Hepatocyte (in vitro differentiated cells): Measurements from ENCODE around the gene S100A4. TPM values are rescaled to one million over a fixed set of nuclear protein-coding genes. Genes with fewer than 3 reads are reported as not detected.

Experiments
- DNase-seq: peaks from one replicate; pipeline ENCODE4 v3.0.0-alpha.2; 2016; ENCODE audit warnings: low spot score
- H2AFZ ChIP-seq: fragments of 200-600 bp; sonication (generic); 2 replicates; pipeline ENCODE4 v1.6.0; 2016; ENCODE audit warnings: antibody characterized with exemption, mild to moderate bottlenecking
- H3K27ac ChIP-seq: fragments of 200-600 bp; sonication (generic); 2 replicates; pipeline ENCODE4 v1.5.1; 2016; ENCODE audit warnings: mild to moderate bottlenecking
- H3K27me3 ChIP-seq: fragments of 200-600 bp; sonication (generic); 2 replicates; pipeline ENCODE4 v1.6.1; 2016
- H3K36me3 ChIP-seq: fragments of 200-600 bp; sonication (generic); replicated peaks from 2 replicates; pipeline ENCODE4 v1.5.1; 2016; ENCODE audit warnings: low read depth; ENCODE audit not compliant: insufficient read depth
- H3K4me1 ChIP-seq: fragments of 200-600 bp; sonication (generic); 2 replicates; pipeline ENCODE4 v1.5.1; 2016; ENCODE audit warnings: mild to moderate bottlenecking, moderate library complexity; ENCODE audit not compliant: insufficient read depth
- H3K4me2 ChIP-seq: fragments of 200-600 bp; sonication (generic); 2 replicates; pipeline ENCODE4 v1.6.0; 2016
- H3K4me3 ChIP-seq: fragments of 200-600 bp; sonication (generic); 2 replicates; pipeline ENCODE4 v1.5.1; 2016; ENCODE audit warnings: mild to moderate bottlenecking
- H3K79me2 ChIP-seq: fragments of 200-600 bp; sonication (generic); 2 replicates; pipeline ENCODE4 v1.6.0; 2017; ENCODE audit warnings: mild to moderate bottlenecking
- H3K9me2 ChIP-seq: fragments of 200-600 bp; sonication (generic); replicated peaks from 2 replicates; pipeline ENCODE4 v1.6.0; 2017; ENCODE audit warnings: mild to moderate bottlenecking; ENCODE audit not compliant: insufficient read depth
- H3K9me3 ChIP-seq: fragments of 200-600 bp; sonication (generic); 2 replicates; pipeline ENCODE4 v1.5.1; 2016; ENCODE audit warnings: low read depth, mild to moderate bottlenecking
- H4K20me1 ChIP-seq: fragments of 200-600 bp; sonication (generic); 2 replicates; pipeline ENCODE4 v1.6.0; 2016; ENCODE audit warnings: mild to moderate bottlenecking; ENCODE audit not compliant: insufficient read depth, poor library complexity, severe bottlenecking
- EZH2 ChIP-seq: fragments of 200-600 bp; sonication (generic); IDR thresholded peaks from 2 replicates; pipeline ENCODE4 v1.6.1; 2016; ENCODE audit warnings: antibody characterized with exemption, mild to moderate bottlenecking, borderline replicate concordance
- EZH2phosphoT487 ChIP-seq: fragments of 200-600 bp; sonication (generic); IDR thresholded peaks from one replicate; pipeline ENCODE4 v1.6.1; 2018; ENCODE audit warnings: antibody characterized with exemption, mild to moderate bottlenecking, low read depth, moderate library complexity; ENCODE audit not compliant: unreplicated experiment, severe bottlenecking
- WGBS: methylation state at CpG from one replicate; pipeline ENCODE4 v1.1.6; 2016; ENCODE audit warnings: low lambda C conversion rate; ENCODE audit errors: missing lambda C conversion rate; 5-methylcytosine and 5-hydroxymethylcytosine counted together
- polyA plus RNA-seq: library from polyadenylated mRNA; unstranded; fragments of >200 nt; fragmentation: Nextera tagmentation; extraction: Ambion mirVana; gene quantifications from 2 replicates; pipeline ENCODE4 v1.2.1, GENCODE V29; 2016
- total RNA-seq: library from RNA; depleted of rRNA; stranded (reverse); fragments of >200 nt; gene quantifications from 2 replicates; pipeline ENCODE4 v1.2.3, GENCODE V29; 2014
- TF ChIP-seq, protein P1 (sequence below): fragments of 200-600 bp; sonication (generic); IDR thresholded peaks from 2 replicates; pipeline ENCODE4 v1.5.1; 2016; ENCODE audit warnings: antibody characterized with exemption, mild to moderate bottlenecking; ENCODE audit not compliant: poor library complexity

Gene S100A4
- total and polyA plus RNA-seq, 2 experiments from 2014 or later: 64.1 to 116 TPM

GRCh38 chr1:153566414-153567371 is 21.1 kb upstream of the S100A4 start:
- peaks cover 31% of the 10 kb centered on the region for H3K4me1 ChIP-seq
- TF ChIP-seq EZH2 (no peak), EZH2phosphoT487 (no peak)
- TF ChIP-seq, protein P1, sequence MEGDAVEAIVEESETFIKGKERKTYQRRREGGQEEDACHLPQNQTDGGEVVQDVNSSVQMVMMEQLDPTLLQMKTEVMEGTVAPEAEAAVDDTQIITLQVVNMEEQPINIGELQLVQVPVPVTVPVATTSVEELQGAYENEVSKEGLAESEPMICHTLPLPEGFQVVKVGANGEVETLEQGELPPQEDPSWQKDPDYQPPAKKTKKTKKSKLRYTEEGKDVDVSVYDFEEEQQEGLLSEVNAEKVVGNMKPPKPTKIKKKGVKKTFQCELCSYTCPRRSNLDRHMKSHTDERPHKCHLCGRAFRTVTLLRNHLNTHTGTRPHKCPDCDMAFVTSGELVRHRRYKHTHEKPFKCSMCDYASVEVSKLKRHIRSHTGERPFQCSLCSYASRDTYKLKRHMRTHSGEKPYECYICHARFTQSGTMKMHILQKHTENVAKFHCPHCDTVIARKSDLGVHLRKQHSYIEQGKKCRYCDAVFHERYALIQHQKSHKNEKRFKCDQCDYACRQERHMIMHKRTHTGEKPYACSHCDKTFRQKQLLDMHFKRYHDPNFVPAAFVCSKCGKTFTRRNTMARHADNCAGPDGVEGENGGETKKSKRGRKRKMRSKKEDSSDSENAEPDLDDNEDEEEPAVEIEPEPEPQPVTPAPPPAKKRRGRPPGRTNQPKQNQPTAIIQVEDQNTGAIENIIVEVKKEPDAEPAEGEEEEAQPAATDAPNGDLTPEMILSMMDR: no peak
- H3K36me3 ChIP-seq: no peaks in the 10 kb centered on the region
- H3K27me3 ChIP-seq: no peaks in the 10 kb centered on the region
- 55% methylated on average over 15 of the region's 16 CpGs for WGBS
- DNase-seq: peak; percentile 97
- peak overlapping the region; percentile 57 for H3K4me2 ChIP-seq
- H4K20me1 ChIP-seq: no peaks in the 10 kb centered on the region
- peak overlapping the region; percentile 55 for H2AFZ ChIP-seq
- no peaks in the 10 kb centered on the region for H3K79me2 ChIP-seq
- H3K27ac ChIP-seq: peak overlapping the region; percentile 100
- H3K4me3 ChIP-seq: no peak overlapping the region
- no peaks in the 10 kb centered on the region for H3K9me3 ChIP-seq
- no peaks in the 10 kb centered on the region for H3K9me2 ChIP-seq

DNA sequence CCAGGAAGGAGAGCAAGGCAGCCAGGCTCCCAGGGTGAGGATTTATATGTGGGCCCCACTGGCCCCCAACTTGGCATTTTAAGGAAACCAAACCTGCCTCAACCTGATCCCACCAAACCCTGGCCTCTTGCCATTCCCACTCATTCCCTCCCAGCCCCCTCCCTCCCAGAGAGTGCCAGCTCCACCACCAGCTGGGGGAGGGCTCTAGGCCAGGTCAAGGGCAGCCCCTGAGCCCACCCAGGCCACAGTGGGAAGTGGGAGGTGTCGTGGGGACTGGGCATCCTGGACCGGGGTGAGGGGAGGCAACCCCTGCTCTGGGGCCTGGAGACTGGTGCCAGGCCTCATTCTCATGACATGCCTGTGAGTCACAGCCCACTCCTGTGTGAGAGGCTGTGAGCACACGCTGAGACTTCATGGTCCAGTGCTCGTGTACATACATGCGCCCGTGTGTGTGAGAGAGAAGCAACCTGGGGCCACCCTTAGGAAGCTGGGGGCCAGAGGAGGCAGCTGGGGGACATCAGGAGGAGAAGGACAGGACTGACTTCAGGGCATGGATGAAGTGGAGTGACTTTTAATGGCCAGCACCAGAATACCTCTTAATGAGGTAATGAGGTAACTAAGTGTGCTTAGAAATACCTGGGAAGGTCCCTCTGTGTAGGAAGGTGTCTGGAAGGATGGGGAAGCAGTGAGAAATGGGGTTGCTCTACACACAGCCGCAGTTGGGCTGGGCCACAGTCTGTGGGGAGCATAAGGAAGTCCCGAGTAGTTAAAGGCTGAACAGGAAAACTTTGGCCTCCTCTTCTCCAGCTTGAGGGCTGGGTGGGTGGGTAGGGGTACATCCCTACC is 20.1 kb upstream of the S100A4 start, which contains the start of gene S100A2:
TSS of gene S100A2 (minus strand) at position 316 of the 846 bp plus-strand sequence. CDS start 1,967 bp downstream, outside the sequence.
- H3K4me2 ChIP-seq: peak within 1 kb of the TSS; percentile 57
- no peaks in the 10 kb centered on the region for H3K79me2 ChIP-seq
- H4K20me1 ChIP-seq: no peaks in the 10 kb centered on the region
- H3K9me3 ChIP-seq: no peaks in the 10 kb centered on the region
- peak within 1 kb of the TSS; percentile 100 for H3K27ac ChIP-seq
- no peaks in the 10 kb centered on the region for H3K9me2 ChIP-seq
- 61% methylated on average over 8 of the region's 8 CpGs for WGBS
- peak; percentile 79 for DNase-seq
- H3K27me3 ChIP-seq: no peaks in the 10 kb centered on the region
- peak within 1 kb of the TSS; percentile 55 for H2AFZ ChIP-seq
- H3K4me1 ChIP-seq: peaks cover 31% of the 10 kb centered on the region
- no peak within 1 kb of the TSS for H3K4me3 ChIP-seq
- TF ChIP-seq, protein P1: no peak
- TF ChIP-seq EZH2phosphoT487 (no peak), EZH2 (no peak)
- no peaks in the 10 kb centered on the region for H3K36me3 ChIP-seq

- WGBS: 92% methylated on average over 7 of the region's 7 CpGs
- H3K27ac ChIP-seq: no peak overlapping the region
- no peak for TF ChIP-seq EZH2
- TF ChIP-seq, protein P1: no peak
- no peak for TF ChIP-seq EZH2phosphoT487
Measured at GRCh38 chr1:153563991-153564390, 18.4 kb upstream of the S100A4 start.

More at GRCh38 chr1:153563991-153564390, 18.4 kb upstream of the S100A4 start:
- peaks cover 31% of the 10 kb centered on the region for H3K4me1 ChIP-seq
- H3K9me3 ChIP-seq: no peaks in the 10 kb centered on the region
- no peak overlapping the region for H3K4me3 ChIP-seq
- H3K4me2 ChIP-seq: no peak overlapping the region
- DNase-seq: no peak
- no peaks in the 10 kb centered on the region for H3K36me3 ChIP-seq
- no peak overlapping the region for H2AFZ ChIP-seq
- no peaks in the 10 kb centered on the region for H3K27me3 ChIP-seq
- no peaks in the 10 kb centered on the region for H3K79me2 ChIP-seq
- H4K20me1 ChIP-seq: no peaks in the 10 kb centered on the region
- H3K9me2 ChIP-seq: no peaks in the 10 kb centered on the region
